Measurements from ENCODE around the gene NINL.

Gene NINL

GRCh38 chr20:25576783-25577530 is 8.4 kb downstream of the NINL start:
- no peak for TF ChIP-seq CEBPB (IDR thresholded peaks at IDR 0.05)
- no peak for TF ChIP-seq EP300 (IDR thresholded peaks at IDR 0.05; ENCODE audit: borderline replicate concordance)
- TF ChIP-seq TAF1 (IDR thresholded peaks at IDR 0.05; ENCODE audit: low read depth), result no peak
- no peak for TF ChIP-seq EGR1 (IDR thresholded peaks at IDR 0.05)
- TF ChIP-seq RAD21 (IDR thresholded peaks at IDR 0.05; ENCODE audit: low read depth), result no peak
- no peak for TF ChIP-seq USF1 (IDR thresholded peaks at IDR 0.05)
- TF ChIP-seq REST (IDR thresholded peaks at IDR 0.05; ENCODE audit: low read depth), result no peak
- no peak for TF ChIP-seq FOXM1 (IDR thresholded peaks at IDR 0.05; ENCODE audit: borderline replicate concordance, low read depth)
- no peak for TF ChIP-seq ZBTB7A (IDR thresholded peaks at IDR 0.05; ENCODE audit: low read depth)
- TF ChIP-seq TEAD4 (IDR thresholded peaks at IDR 0.05), result no peak
- TF ChIP-seq NFIC (IDR thresholded peaks at IDR 0.05), result no peak
- TF ChIP-seq MAX (IDR thresholded peaks at IDR 0.05), result no peak
- TF ChIP-seq TCF12 (IDR thresholded peaks at IDR 0.05; ENCODE audit: low read depth), result no peak
- no peak for TF ChIP-seq CREB1 (IDR thresholded peaks at IDR 0.05; ENCODE audit: low read depth)
- no peak for TF ChIP-seq YY1 (IDR thresholded peaks at IDR 0.05; ENCODE audit: low read depth)

GRCh38 chr20:25574411-25574810 is 10.9 kb downstream of the NINL start:
- TF ChIP-seq FOXM1 (IDR thresholded peaks at IDR 0.05; ENCODE audit: borderline replicate concordance, low read depth), result no peak
- TF ChIP-seq RAD21 (IDR thresholded peaks at IDR 0.05; ENCODE audit: low read depth), result peak; percentile 65

- TF ChIP-seq FOXM1 (IDR thresholded peaks at IDR 0.05; ENCODE audit: borderline replicate concordance, low read depth) (no peak), TCF12 (IDR thresholded peaks at IDR 0.05; ENCODE audit: low read depth) (no peak), REST (IDR thresholded peaks at IDR 0.05; ENCODE audit: low read depth) (no peak), TAF1 (IDR thresholded peaks at IDR 0.05; ENCODE audit: low read depth) (no peak), TEAD4 (IDR thresholded peaks at IDR 0.05) (no peak), ZBTB7A (IDR thresholded peaks at IDR 0.05; ENCODE audit: low read depth) (no peak), RAD21 (IDR thresholded peaks at IDR 0.05; ENCODE audit: low read depth) (no peak), MAX (IDR thresholded peaks at IDR 0.05) (no peak), NFIC (IDR thresholded peaks at IDR 0.05) (no peak), CREB1 (IDR thresholded peaks at IDR 0.05; ENCODE audit: low read depth) (no peak), USF1 (IDR thresholded peaks at IDR 0.05) (no peak), EP300 (IDR thresholded peaks at IDR 0.05; ENCODE audit: borderline replicate concordance) (no peak), CEBPB (IDR thresholded peaks at IDR 0.05) (no peak), YY1 (IDR thresholded peaks at IDR 0.05; ENCODE audit: low read depth) (no peak), EGR1 (IDR thresholded peaks at IDR 0.05) (no peak)
Observed at GRCh38 chr20:25573288-25574251, 11.8 kb downstream of the NINL start.

- no peak for TF ChIP-seq CEBPB (IDR thresholded peaks at IDR 0.05)
- TF ChIP-seq EP300 (IDR thresholded peaks at IDR 0.05; ENCODE audit: borderline replicate concordance), result no peak
Observed at GRCh38 chr20:25571817-25572216, 13.5 kb downstream of the NINL start.

- TF ChIP-seq YY1 (IDR thresholded peaks at IDR 0.05; ENCODE audit: low read depth), result no peak
- no peak for TF ChIP-seq TAF1 (IDR thresholded peaks at IDR 0.05; ENCODE audit: low read depth)
- TF ChIP-seq REST (IDR thresholded peaks at IDR 0.05; ENCODE audit: low read depth), result no peak
- TF ChIP-seq FOXM1 (IDR thresholded peaks at IDR 0.05; ENCODE audit: borderline replicate concordance, low read depth), result no peak
- no peak for TF ChIP-seq RAD21 (IDR thresholded peaks at IDR 0.05; ENCODE audit: low read depth)
- no peak for TF ChIP-seq MAX (IDR thresholded peaks at IDR 0.05)
- TF ChIP-seq CREB1 (IDR thresholded peaks at IDR 0.05; ENCODE audit: low read depth), result no peak
- TF ChIP-seq ZBTB7A (IDR thresholded peaks at IDR 0.05; ENCODE audit: low read depth), result no peak
- no peak for TF ChIP-seq TCF12 (IDR thresholded peaks at IDR 0.05; ENCODE audit: low read depth)
- TF ChIP-seq EP300 (IDR thresholded peaks at IDR 0.05; ENCODE audit: borderline replicate concordance), result no peak
- TF ChIP-seq USF1 (IDR thresholded peaks at IDR 0.05), result no peak
- no peak for TF ChIP-seq EGR1 (IDR thresholded peaks at IDR 0.05)
- no peak for TF ChIP-seq NFIC (IDR thresholded peaks at IDR 0.05)
- no peak for TF ChIP-seq CEBPB (IDR thresholded peaks at IDR 0.05)
- no peak for TF ChIP-seq TEAD4 (IDR thresholded peaks at IDR 0.05)
Observed at GRCh38 chr20:25571240-25571639, 14.1 kb downstream of the NINL start.

All from Ishikawa (cell line).